ENCODE results near the gene RNF126.
"Not testable (repeated sequence)": the region's sequence is repeated elsewhere in the genome, so short reads cannot be mapped to it uniquely, and the experiment has no call there.

The RNF126 gene

GRCh38 chr19:609004-609346, 54.0 kb downstream of the RNF126 start:
- DNase-seq = no peak

GRCh38 chr19:608155-609003, 54.6 kb downstream of the RNF126 start:
- DNase-seq = no peak

- DNase-seq = no peak
Observed at GRCh38 chr19:607301-608154, 55.5 kb downstream of the RNF126 start.

- DNase-seq = not testable (repeated sequence)
Observed at GRCh38 chr19:605061-605971, 57.7 kb downstream of the RNF126 start.

- DNase-seq = peak; percentile 23
Observed at GRCh38 chr19:604355-604754, 58.7 kb downstream of the RNF126 start.

- DNase-seq = not testable (repeated sequence)
Observed at GRCh38 chr19:603779-604178, 59.2 kb downstream of the RNF126 start.

GRCh38 chr19:603302-603639, 59.7 kb downstream of the RNF126 start:
- not testable (repeated sequence) for DNase-seq

- no peak for DNase-seq
Observed at GRCh38 chr19:602391-603301, 60.4 kb downstream of the RNF126 start.

- no peak for DNase-seq
Observed at GRCh38 chr19:601790-602189, 61.2 kb downstream of the RNF126 start.

- DNase-seq = no peak
Observed at GRCh38 chr19:601310-601709, 61.7 kb downstream of the RNF126 start.

Measured in stimulated activated CD4-positive, alpha-beta T cell treated with anti-CD3 and anti-CD28 coated beads, Interleukin-4, amount 100 ng/mL, for 24 hours (primary cell).